T-helper 2 cell (primary cell): Measurements from ENCODE around the gene XKR7.

Experiments
- DNase-seq, 5 experiments: peaks; one replicate each; pipeline versions ENCODE4 v3.0.0 to v3.0.0-alpha.2; 2012 to 2022

The XKR7 gene

DNA sequence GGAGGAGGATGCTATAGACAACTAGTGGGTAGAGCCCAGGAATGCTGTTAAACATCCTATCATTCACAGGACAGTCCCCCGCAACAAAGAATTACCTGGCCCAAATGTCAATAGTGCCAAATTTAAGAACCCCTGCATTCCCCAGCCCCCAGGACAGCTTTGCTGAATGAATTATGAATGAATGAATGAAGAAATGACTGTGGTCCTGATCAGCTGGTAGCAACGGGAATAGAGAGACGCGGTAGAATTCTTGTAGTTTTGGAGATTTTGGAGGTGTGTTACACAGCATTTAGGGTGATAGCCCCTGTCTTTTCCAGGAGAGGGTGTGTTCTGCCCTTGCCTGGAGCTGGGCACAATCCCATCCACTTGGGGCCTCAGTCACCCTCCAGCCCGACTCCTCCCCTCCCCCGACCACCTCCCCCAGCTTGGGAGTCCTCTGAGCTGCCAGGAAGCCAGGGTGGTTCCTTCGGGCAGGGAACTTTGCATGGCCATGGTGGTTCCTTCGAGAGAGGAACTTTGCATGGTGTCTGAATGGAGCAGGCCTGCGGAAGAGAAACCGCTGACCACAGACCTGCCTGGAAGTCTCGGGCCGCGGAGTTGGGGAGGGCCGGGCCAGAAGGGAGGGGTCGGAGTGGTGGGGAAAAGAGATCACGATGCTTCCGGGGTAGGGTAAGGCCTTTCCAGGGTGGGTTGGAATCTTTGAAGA lies 83.1 kb downstream of the XKR7 start:
- no peak for DNase-seq

DNA sequence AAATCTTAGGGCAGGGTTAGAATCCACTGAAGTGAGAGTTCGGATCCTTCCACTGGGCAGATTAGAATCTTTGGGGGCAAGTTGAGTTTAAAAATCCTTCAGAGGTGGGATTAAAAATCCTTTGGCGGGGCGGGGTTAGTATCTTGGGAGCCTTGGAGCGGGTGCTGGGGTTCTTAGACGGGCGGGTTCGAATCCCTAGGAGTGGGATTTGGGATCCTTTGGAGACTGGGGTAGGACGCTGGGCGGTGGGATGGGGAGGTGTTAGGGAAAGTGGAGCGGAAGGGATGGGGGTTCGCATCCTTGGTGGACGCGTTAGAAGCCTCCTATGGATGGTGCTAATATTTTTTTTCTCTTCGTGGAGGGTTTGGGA lies 83.8 kb downstream of the XKR7 start:
- no peak for DNase-seq

DNA sequence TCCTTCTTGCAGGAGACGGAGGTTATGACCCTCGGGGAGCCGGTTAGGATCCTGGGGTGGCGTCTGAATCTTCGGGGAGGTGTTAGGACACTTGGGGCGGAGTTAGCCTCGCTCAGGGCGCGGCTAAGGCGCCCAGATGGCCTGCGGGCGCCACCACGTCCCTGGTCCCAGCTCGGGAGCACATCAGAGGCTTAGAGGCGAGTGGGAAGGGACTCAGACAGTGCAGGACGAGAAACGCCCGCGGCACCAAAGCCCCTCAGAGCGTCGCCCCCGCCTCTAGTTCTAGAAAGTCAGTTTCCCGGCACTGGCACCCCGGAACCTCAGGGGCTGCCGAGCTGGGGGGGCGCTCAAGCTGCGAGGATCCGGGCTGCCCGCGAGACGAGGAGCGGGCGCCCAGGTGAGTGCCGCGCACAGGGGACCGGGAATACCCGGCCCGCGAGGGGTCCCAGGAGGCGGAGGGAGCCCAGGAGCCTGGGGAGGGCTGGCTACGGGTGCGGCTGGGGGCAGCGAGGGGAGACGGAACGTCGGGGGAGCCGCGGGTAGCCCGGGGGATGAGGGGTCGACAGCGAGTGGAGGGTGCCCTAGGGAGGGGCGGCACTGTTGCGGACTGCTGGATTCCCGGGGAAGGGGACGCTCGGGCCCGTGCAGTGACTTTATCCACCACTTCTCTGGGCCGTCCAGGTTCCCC lies 84.3 kb downstream of the XKR7 start, which contains the start of gene HCK:
HCK (plus strand) TSS at position 153 of the 688 bp plus-strand sequence.
- DNase-seq, result no peak

- no peak for DNase-seq
Measured at GRCh38 chr20:32052778-32053362, 84.9 kb downstream of the XKR7 start.
